Stimulated activated CD4-positive, alpha-beta T cell treated with anti-CD3 and anti-CD28 coated beads, Interleukin-1b, Interleukin-23, amount 100 ng/mL, for 24 hours (primary cell): ENCODE measurements around the gene VPS29.
"Not testable (repeated sequence)": the region's sequence is repeated elsewhere in the genome, so short reads cannot be mapped to it uniquely, and the experiment has no call there.

Experiments used
- DNase-seq, 4 experiments: peaks; one replicate each; pipeline ENCODE4 v3.0.0-alpha.2; 2020; ENCODE audit warnings: low read depth in 4 of 4, low spot score in 1 of 4

Gene VPS29

DNA sequence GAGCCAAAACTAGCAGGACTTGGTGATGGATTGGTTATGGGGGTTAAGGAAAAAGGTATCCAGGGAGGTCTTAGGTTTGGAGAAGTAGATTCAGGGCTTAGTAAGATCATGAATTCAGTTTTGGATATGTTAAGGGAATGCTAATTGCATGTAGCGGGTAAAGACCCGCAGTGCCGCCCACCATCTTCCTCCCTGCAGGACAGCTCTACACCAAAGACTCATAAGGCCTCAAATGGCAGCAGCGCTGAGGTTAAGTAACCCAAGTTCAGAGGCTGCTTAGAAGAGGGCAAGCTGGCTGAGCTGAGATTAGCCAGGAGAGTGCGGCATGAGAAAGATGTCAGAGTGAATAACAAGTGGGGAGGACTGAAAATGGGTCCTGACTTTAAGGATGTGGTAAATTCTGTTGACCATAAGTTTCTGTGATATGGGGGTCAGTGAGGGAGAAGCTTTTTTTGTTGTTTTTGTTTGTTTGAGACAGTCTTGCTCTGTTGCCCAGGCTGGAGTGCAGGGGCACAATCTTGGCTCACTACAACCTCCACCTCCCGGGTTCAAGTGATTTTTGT is 26.4 kb upstream of the VPS29 start:
- no peak for DNase-seq

DNA sequence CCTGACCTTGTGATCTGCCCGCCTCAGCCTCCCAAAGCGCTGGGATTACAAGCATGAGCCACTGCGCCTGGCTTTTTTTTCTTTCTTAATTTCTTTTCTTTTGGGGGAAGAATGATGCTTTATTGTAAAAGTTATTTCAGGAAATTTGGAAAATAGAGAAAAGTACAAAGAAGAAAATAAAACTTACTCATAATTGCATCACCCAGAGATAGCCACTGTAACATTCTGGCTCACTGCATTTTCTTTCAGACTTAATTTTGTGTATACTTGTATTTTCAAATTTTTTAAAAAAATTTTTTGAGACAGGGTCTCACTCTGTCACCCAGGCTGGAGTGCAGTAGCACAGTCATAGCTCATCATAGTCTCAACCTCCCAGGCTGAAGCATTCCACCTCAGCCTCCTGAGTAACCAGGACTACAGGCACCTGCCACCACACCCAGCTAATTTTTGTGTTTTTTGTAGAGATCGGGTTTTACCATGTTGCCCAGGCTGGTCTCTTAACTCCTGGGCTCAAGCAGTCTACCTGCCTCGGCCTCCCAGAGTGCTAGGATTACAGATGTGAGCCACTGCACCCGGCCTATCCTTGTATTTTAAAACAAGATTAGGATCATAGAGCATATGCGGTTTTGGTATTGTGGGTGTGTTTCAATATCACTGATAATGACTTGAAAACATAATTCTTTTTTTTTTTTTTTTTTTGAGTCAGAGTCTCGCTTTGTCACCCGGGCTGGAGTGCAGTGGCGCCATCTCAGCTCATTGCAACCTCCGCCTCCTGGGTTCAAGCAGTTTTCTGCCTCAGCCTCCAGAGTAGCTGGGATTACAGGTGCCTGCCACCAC is 19.2 kb upstream of the VPS29 start:
- DNase-seq = peak in 1 of 4 experiments; percentile 9

DNA sequence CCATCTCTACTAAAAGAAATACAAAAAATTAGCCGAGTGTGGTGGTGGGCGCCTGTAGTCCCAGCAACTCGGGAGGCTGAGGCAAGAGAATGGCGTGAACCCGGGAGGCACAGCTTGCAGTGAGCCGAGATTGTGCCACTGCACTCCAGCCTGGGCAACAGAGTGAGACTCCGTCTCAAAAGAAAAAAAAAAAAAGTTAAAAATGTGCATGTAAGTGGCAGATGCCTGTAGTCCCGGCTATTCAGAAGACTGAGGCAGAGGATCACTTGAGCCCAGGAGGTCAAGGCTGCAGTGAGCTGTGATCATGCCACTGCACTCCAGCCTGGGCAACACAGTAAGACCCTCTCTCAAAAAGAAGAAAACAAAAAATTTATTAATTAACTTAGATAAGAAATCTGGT is 16.1 kb upstream of the VPS29 start:
- DNase-seq = not testable (repeated sequence)

DNA sequence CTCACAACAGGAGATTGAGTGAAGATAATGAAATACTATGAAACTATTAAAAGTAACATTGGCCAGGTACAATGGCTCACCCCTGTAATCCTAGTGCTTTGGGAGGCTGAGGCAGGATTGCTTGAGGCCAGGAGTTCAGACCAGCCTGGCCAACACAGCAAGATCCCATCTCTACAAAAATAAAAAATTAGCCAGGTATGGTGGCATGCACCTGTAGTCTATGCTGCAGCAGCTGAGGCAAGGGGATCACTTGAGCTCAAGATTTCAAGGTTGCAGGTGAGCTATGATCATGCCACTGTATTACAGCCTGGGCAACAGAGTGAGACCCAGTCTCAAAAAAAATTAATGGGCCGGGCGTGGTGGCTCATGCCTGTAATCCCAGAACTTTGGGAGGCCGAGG is 15.1 kb upstream of the VPS29 start:
- no peak for DNase-seq

DNA sequence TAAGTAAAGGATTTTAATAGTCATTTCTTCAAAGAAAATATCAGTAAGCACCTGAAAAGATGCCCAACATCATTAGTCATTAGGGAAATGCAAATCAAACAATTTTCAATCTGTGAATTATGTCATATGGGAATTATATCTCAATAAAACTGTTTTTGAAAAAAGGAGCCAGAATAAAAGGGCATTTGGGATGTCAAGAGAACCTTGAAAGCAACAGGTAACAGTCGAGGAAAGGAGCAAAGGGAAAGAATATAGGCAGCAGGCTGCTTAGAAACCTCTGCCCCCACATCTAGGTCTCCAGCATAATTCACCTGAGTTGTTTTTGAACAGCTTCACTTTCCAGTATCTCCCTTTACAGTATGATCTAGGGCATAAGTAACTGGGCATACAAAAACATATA is 12.5 kb upstream of the VPS29 start:
- no peak for DNase-seq

DNA sequence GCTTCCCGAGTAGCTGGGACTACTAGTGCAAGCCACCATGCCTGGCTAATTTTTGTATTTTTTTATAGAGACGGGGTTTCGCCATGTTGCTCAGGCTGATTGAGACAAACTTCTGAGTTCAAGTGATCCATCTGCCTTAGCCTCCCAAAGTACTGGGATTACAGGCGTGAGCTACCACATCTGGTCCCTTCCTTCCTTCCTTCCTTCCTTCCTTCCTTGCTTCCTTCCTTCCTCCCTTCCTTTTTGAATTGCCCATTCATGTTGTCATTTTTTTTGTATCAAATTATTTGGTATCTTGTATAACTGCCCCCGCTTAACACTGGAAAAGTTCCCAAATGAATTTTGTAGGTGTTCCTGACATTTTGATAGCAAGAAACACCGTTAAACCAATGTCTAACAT is 11.9 kb upstream of the VPS29 start:
- no peak for DNase-seq

DNA sequence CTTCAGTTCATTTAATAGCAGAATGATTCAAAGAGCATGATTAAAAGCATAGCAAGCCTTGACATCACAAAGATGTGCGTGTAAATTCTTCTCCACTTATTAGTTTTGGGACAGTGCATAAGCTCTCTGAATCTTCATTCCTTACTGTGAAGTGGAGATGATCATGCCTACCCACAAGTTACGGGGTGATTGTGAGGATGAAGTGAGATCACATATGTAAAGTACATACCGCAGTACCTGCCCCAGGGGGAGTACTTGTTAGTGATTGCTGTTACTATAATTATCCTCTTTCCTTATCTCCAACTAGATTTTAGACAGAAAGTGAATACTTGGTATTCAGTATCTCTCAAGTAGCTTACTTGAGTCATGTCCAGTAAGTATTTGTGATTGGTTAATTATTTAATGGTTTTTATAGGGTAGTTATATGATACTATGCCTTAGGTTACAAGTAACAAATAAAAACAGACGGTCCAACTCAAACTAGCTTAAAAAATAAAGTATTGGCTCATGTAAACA is 6.2 kb upstream of the VPS29 start:
- no peak for DNase-seq

DNA sequence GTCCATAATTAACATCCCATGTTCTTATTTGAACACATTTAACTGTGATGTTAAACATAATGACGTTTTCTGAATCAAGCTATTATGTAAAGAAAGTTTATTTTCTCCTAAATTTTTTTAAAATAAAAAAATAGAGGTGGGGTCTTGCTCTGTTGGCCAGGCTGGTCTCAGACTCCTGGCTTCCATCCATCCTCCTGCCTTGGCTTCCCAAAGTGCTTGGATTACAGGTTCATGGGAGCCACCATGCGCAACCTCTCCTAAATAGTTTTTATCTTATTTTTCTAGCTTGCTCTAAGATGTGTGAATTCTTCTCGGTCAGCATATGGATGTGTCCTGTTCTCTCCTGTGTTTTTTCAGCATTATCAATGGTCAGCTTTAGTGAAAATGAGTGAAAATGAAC is 3.4 kb upstream of the VPS29 start:
- no peak for DNase-seq

DNA sequence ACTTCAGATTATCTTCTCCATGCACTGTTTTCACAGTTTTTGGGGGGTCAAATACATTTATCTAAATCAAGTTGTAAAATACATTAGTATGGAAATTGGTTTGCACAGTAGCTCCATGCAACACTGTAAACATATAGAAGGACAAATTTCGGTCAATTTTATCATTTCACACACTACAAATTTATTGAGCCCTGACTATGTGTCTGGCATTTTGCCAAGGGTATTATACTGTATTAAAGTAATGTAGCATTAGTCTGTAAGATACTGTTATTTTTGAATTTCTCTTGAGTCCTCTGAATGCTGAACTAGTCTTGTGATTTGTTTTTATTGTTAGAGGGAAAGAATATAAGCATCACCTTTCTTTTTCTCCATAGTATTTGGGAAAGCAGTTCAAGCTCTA is 1.5 kb upstream of the VPS29 start:
- DNase-seq = no peak

DNA sequence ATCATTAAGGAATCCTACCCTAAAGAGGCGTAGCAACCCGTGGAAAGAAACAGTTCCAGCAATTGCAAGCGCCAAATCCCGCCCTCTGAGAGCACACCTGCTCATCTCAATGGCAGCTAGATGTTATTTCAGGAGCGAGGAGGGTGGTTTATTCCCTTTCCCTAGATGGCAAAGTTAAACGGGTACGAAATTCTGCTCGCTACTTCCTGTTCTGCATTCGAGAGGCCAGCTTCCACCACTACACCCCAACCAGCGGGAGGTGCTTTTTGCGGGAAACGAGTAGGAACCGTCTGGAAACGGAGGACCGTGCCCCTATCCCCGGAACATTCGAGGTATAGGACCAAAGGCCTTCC is 536 bp downstream of the VPS29 start:
- peak in 2 of 4 experiments; percentile 6 to 15 for DNase-seq

DNA sequence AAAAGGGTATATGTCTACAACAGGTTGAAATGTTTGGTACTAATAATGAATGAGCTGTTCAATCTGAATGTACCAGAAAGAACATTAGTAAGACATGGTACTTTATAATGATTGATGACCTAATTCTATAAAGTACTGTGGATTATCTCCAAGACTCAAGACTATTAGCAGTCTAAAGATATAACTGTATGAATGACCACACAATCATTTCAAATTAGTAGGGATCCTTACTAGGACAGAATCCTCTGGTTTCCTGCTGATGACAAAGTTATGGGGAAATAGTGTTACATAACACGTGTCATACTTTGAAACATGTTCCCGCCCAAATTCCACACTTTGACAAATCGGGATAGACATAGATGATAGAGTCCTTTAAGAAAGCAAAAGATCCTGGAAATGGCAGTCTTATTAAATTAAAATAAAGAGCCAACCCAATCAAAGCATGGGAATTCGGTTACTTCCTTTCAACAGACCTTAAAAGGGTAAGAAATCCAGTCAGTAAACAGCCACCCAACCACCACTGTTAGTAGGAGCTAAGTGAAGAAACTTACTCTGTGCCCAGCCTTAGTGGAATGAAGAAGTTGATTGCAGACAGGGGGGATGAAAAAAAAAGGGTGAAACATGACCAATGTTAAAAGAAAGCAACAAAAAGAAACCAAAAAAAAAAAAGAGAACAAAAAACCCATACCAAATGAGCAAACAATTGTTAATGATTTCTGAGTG is 2.8 kb downstream of the VPS29 start:
- DNase-seq = no peak

DNA sequence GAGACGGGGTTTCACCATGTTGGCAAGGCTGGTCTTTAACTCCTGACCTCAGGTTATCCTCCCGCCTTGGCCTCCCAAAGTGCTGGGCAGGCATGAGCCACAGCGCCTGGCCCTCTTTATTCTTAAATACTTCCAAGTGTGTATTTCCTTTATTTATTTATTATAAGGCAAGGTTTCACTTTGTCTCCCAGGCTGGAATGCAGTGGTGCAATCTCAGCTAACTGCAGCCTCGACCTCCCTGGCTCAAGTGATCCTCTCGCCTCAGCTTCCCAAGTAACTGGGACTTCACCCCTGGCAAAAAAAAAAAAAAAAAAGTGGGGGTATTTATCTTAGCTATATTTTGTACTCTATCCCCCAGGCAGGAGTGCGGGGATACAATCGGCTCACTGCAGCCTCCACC is 26.5 kb downstream of the VPS29 start:
- no peak for DNase-seq

DNA sequence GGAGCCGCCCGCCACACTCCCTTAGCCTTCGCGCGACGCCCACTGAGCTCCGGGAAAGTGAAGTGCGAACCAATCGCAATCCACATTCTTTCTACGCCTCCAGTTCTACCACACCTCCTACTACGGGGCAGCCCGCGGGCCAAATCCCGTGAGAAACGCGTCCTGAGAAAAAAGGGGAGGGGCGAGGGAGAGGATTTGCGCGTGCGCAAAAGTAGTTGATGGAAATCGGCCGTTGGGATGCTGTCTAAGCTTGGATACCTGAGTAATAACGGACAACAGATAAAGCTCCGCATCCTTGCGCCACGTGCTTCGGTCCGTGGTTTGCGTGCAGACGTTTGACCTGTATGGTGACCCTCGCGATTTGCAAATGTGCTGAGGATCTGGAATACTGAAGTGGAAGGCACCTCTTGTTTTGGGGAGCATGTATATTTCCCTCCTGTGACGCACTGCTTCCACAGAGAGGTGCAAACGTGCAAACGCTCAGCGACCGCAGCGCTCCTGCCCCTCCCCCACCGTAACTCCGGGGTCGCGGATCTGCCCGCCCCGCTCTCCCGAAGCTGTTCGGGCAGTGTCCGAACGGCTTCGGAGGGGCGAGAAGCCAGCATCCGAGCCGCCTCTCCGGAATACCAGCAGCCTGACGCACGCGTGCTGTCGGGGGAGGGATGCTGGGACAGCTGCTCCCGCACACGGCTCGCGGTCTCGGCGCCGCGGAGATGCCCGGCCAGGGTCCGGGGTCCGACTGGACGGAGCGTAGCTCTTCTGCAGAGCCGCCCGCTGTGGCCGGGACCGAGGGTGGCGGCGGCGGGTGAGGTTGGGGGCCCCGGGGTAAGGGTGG is 33.5 kb downstream of the VPS29 start, which contains the start of the genes FAM216A and GPN3:
Gene FAM216A (plus strand): TSS at position 632 of the 835 bp plus-strand sequence. CDS start 31 bp downstream, at position 663.
Gene GPN3 (minus strand): TSS at position 44 of the 835 bp plus-strand sequence. CDS start 54 bp downstream, outside the sequence.
- peak; percentile 86 to 91 (median 88) for DNase-seq

DNA sequence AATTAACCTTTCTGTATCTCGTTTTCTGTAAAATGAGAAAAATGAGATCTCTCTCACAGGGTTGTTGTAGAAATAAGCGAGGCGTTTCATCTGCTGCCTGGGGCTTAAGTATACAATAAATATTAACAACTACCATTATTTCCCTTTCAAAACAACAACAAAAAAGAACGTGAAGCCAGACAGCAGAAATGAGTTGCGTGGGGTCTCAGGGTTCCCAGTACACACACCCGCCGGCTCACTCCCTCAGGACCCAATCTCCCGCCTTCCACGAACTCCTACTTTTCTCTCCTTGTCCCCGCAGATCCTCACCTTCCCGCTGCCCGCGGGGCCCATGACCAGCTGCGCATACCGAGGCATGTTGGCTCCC is 34.1 kb downstream of the VPS29 start:
- DNase-seq = no peak

DNA sequence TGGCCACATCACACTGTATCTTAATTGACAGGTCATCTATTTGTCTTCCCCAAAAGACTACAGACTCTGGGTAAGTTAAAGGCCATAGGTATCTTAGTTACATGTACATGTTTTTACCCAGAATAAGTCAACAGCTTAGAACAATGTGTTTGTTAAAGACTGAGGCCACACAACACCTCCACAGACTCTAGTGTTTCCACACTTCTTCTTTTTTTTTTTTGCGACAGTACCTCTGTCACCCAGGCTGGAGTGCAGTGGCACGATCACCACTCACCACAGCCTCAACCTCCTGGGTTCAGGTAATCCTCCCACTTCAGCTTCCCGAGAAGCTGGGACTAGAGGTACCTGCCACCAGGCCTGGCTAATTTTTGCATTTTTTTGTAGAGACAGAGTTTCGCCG is 35.1 kb downstream of the VPS29 start:
- DNase-seq = no peak

DNA sequence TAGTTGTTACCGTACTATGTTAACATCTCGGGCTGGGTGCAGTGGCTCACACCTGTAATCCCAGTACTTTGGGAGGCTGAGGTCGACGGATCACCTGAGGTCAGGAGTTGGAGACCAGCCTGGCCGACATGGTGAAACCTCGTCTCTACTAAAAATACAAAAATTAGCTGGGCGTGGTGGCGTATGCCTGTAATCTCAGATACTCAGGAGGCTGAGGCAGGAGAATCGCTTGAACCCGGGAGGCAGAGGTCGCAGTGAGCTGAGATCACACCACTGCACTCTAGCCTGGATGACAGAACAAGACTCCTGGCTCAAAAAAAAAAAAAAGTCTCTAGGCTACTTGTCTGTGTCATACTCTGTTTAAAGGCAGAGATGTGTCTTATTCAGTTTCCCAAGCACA is 36.1 kb downstream of the VPS29 start:
- not testable (repeated sequence) for DNase-seq

DNA sequence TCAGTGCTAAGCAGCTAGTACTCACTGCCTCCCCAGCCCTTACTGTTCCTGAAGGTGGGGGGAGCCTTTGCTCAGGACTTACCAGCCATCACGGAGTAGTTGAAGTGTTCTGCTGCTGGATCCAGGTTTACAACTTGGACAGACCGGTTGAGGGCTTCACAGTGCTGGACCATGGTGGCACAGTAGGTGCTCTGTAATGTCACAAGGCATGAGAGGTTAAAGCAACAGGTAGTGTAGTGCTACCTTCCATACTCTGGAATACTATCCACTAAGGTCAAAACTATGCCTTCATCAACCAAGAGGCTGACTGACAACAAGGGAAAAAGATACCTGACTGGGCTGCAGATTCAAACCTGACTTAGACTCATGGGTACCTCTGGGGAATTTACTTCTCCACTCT is 36.9 kb downstream of the VPS29 start:
- DNase-seq = no peak

DNA sequence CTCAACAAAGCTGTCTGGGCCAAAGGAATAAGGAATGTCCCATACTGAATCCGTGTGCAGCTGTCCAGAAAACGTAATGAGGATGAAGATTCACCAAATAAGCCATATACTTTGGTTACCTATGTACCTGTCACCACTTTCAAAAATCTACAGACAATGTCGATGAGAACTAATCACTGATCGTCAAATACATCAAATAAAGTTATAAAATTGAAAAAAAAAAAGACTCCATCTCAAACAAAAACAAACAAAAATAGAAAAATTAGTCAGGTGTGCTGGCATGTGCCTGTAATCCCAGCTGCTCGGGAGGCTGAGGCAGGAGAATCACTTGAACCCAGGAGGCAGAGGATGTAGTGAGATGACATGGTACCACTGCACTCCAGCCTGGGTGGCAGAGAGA is 40.7 kb downstream of the VPS29 start:
- not testable (repeated sequence) for DNase-seq

DNA sequence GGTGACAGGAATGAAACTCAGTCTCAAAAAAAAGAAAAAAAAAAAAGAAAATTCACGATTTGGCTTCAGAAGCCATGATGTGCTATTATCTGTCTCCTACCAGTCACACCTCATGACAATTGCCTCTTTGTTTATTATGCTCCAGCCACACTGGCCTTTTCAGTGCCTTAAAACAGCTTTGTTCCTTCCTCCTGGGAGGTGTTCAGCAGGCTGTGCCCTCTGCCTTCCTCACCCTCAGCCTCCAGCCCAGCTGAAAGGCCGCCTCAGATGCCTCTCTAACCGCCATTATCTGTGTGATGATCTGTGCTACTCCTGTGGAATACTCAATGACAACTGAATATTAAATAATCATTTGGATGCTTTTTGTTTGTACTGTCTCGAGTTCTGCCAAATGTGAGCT is 43.2 kb downstream of the VPS29 start:
- no peak for DNase-seq

DNA sequence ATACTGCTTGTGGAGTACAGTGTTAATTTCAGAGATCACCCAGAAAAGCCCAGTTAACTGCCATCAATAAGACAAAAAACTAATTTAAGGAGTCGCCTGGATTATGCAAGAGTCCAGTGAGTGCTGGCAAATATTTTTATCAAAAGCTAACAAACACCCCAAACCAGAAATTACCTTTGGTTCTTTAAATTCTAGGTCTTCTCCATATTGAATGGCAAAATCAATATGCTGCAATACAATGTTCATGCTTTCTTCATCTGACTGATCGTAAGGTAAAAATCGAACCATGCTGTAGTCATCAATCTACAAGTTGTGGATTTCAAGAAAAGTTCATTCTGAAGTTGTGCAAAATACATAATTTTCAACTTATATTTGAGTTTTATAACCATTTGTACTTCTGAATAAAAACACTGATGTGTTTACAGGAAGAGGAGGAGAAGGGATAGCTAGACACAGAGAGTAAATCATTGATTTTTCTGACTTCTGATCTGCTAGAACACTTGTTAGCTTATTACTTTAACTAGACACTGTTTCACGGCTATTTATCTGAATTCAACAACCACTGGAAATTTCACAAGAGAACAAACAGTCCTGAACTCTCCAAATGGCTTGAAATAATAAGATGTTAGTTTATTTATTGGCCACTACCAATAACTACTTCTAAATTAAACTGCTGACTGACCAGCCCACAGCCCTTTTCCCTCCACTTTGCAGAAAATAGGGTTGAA is 48.2 kb downstream of the VPS29 start:
- DNase-seq = no peak
